Stimulated activated CD8-positive, alpha-beta memory T cell treated with anti-CD3 and anti-CD28 coated beads, Interleukin-7, amount 100 ng/mL, for 4 hours (primary cell): ENCODE data around the gene SLC7A8.
A peak's percentile ranks its signal among the peaks of the same experiment; 100 is the strongest.
"Not testable (repeated sequence)": the region's sequence is repeated elsewhere in the genome, so short reads cannot be mapped to it uniquely, and the experiment has no call there.

Source experiments
- DNase-seq, 2 donors: peaks; one replicate each; pipeline ENCODE4 v3.0.0-alpha.2; 2020; ENCODE audit warnings: low read depth in 2 of 2

SLC7A8 gene

GRCh38 chr14:23114120-23114458 lies 69.4 kb downstream of the SLC7A8 start:
- no peak for DNase-seq

GRCh38 chr14:23113431-23114119 lies 69.9 kb downstream of the SLC7A8 start:
- DNase-seq, result no peak

DNA sequence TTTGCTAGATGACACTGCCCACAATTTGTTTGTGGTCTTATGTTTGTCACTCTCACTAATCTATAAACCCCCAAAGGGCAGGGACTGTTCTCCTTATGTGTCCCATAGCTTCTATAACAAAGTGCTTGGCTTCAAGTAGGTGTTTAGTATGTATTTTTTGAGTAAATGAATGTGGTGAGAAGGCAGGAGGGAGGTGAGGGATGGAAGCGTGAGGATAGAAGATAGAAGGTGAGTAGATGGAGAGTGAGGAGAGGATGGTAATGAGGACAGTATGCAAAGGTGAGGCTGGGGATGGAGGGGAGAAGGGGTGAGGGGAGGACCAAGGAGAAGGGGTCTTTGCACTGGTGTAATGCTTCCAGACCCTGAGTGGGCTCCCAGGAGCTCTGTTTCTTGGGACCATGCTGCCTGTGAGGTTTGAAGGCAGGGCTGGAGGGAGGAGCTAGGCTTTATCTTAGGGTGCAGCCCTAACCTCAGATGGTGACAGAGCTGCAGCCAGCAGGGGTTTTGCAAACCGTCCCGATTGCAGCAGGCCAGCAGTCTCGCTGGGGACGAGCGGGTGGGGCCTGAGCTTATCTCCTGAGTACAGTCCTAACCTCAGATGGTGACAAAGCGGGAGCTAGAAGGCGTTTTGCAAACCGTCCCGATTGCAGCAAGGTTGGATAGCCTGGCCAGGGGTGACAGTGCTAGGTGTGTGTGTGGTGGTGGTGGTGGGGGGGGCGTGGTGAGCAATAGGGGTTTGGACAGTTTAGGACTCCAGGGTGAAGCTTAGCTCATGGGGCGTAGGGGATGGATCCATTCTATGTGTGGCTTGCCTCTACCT lies 70.9 kb downstream of the SLC7A8 start:
- DNase-seq, result no peak

GRCh38 chr14:23110579-23111365 lies 72.7 kb downstream of the SLC7A8 start:
- no peak for DNase-seq

DNA sequence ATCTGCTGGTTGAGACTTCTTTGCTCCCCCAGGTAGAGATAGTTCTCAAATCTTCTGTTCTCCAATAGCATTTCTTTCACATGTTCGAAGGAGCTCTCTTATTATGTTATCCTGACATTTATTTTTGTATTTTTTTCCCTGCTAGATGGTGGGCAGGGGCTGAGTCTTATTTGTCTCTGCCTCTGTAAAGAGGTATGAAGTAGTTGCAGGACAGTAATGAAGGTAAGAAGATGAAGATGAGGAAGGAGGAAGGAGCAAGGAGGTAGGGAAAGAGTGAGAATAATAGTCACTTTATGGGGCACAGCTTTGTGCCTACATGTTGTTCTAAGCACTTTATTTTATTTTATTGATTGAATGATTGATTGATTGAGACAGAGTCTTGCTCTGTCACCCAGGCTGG lies 73.7 kb downstream of the SLC7A8 start:
- no peak for DNase-seq

DNA sequence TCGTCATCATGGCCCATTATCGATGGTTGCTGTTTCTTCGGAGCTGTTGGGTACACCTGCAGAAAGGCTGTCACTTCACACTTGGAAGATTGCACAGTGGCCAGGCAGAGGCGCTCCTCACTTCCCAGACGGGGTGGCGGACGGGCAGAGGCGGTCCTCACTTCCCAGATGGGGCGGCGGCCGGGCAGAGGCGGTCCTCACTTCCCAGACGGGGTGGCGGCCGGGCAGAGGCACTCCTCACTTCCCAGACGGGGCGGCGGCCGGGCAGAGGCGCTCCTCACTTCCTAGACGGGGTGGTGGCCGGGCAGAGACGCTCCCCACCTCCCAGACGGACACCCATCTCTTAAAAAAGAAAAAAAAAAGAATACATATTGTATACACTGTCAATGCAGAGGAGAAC lies 75.3 kb downstream of the SLC7A8 start:
- not testable (repeated sequence) for DNase-seq

GRCh38 chr14:23107620-23108019 lies 75.8 kb downstream of the SLC7A8 start:
- not testable (repeated sequence) for DNase-seq

GRCh38 chr14:23106747-23107045 lies 76.8 kb downstream of the SLC7A8 start:
- no peak for DNase-seq

- DNase-seq, result no peak
These were observed 78.1 kb downstream of the SLC7A8 start for GRCh38 chr14:23105348-23105824.

DNA sequence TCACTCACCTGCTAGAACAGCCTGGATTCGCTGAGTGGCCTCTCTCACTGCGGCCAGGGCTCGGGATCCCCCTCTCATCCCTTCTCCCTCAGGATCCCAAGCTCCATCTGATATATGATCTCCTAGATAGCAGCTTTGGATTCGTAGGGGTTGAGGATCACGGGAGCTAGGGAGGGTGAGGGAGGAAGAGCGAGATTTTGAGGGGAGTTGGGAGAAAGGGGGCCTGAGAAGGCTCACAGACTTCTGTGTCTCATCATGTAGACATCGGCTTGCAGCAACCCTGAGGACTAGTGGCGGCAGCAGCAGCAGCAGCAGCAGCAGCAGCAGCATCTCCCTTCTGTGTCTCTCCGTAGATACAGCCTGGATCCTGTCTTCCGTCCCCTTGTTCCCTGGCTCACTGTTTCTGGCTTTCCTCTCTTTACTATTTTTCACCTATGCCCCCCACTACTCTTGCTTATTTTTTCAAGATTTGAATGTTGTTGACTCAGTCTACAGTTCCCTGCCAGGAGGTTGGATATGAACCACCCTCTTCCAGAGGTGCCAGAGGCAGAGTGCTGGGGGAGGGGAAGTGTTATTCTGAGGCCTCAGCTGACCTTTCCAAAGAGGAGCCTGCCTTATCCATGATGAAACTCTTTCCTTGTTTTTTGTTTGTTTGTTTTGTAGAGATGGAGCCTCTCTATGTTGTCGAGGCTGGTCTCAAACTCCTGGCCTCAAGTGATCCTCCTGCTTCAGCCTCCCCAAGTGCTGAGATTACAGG lies 78.7 kb downstream of the SLC7A8 start, which contains the start of gene CIROP:
TSS of gene CIROP (minus strand) at position 399 of the 757 bp plus-strand sequence. CDS start at position 330, 69 bp downstream.
- no peak for DNase-seq

DNA sequence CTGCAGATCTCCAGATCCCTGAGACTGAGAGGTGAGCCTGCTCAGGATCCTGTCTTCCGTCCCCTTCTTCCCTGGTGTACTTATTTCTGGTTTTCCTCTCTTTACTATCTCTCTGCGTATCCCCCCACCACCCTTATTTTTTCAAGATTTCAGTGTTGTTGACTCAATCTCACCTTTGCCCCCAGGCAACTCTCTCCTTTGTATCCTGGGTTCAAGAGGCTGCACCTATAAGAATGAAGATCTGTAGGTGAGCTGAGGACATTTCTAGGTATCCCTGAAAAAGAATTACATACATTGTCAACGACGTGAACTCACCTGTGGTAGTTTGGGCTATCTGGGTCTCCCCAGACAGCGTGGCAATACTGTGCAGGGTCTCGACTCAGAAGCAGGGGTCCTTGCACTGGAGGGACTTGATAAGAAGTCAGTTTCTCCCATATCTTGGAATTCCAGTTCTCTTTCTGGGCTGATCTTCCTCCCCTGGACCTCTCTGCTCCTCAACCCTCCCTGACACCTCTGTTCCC lies 79.3 kb downstream of the SLC7A8 start:
- DNase-seq, result no peak

DNA sequence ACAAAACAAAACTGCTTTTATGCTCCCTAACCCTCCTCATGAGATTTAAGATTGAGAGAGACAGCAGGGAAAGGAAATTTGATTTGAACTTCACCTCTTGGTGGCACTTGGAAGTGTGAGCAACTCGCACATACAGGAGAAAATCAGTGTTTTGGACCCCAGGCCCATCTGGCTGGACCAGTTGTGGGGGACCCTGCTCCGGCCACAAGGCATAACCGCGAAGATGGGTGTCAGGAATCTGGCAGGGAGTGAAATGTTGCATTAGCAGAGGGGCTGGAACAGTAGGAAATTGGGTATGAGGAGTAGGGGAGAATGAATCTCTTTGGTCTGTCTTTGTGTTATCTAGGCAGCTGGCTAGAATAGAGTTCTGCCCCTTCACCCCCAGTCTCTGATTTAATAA lies 79.9 kb downstream of the SLC7A8 start:
- DNase-seq, result no peak

DNA sequence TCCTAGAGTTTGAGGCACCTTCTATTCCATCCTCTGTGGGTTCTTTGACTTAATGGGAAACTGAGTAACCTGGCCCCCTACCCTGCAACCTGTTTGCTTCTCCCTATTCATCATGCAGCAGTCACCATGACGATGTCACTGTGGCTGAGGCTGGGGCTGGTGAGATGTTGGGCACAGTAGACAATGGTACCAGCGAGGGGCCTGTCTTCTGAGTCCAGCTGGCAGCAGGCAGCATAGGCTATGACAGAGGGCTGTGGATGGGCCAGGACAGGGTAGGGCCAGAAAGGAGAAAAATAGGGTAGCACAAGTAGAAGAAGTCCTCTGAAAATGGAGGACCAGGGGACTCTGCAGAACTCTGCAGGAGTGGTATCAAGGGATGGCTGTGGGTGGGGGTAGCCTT lies 80.7 kb downstream of the SLC7A8 start:
- DNase-seq, result no peak

- DNase-seq, result no peak
These were observed 81.4 kb downstream of the SLC7A8 start for GRCh38 chr14:23101986-23102625.

- no peak for DNase-seq
These were observed 82.1 kb downstream of the SLC7A8 start for GRCh38 chr14:23101213-23101970.

DNA sequence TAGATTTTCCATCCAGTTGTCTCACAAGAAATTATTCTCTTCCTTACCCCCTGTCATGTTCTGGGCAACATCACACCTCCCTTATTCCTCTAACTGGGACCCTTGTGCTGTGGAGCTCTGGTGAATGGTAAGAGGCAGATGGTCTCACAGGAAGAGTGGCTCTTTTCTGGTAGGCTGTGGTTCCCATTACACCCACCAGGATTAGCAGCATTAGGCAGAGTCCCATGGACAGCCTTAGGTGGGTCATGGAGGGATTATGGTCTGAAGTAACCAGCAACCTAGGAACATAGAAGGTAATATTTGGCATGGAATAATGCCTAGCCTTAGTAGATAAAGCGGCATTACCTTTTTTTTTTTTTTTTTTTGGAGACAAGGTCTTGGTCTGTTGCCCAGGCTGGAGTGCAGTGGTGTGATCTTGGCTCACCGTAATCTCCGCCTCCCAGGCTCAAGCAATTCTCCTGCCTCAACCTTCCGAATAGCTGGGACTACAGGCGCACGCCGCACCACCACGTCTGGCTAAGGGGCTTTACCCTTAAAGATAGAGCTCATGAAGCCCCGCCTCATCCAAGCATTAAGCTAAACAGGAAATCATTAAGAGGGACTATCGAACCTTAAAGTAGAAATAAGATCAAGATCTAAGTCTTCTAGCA lies 84.1 kb downstream of the SLC7A8 start:
- no peak for DNase-seq

GRCh38 chr14:23097786-23098185 lies 85.7 kb downstream of the SLC7A8 start:
- DNase-seq, result no peak

DNA sequence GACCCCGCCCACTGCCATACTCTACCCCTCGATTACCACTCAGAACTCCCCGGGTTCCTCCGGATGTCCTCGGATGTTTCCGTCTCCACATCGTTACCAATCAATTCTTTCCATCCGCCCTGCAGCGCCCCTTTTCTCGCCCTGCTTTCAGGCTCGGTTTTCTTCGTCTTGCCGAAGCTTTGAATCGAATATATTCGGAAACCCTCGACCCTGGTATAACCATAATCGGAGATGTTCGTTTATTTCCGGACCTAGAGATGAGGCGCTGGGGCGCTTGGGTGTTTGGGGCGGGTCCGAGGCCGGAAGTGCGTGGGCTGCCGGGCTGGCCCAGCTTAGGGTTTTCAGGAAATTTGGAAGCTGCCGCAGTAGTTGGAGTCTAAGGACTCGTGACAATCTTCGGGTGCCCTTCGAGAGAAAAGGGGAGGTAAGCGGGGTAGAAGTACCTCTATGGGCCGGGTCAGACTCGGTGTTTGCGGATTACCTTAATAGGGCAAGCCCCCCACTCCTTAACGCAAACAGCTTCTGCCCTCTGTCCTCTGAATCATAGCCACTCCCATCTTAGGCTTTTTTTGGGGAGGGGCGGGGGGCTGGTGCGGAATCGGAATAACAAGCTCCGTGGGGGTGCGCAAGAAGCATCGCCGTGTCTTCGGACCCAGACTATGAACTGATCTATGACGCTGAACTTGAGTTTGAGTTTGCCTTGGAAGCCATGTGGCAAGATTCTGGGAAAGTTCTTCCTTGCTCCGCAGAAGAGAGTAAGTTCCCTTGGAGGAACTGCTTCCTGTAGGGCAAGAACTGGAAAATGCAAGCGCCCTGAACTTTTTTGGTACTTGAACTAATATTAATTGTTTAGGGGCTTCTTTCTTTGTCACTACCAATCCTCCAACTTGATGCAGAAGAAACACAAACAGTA lies 88.0 kb downstream of the SLC7A8 start, which contains the start of gene C14orf119:
TSS of gene C14orf119 (plus strand) at position 310 of the 913 bp plus-strand sequence. CDS start 2,154 bp downstream, outside the sequence.
- DNase-seq, result peak; percentile 98 to 99
